Endodermal cell (in vitro differentiated cells): ENCODE data around the gene TPX2. TPM values are rescaled to one million over a fixed set of nuclear protein-coding genes. Genes with fewer than 3 reads are reported as not detected.

ENCODE experiments used
- DNase-seq: peaks from one replicate; pipeline ENCODE4 v3.0.0-alpha.2; 2017
- H3K27ac ChIP-seq: 2 replicates; pipeline ENCODE4 v1.5.1; 2013; ENCODE audit warnings: mild to moderate bottlenecking, low read depth, low read length, moderate library complexity
- H3K27me3 ChIP-seq: 2 replicates; pipeline ENCODE4 v1.6.1; 2013; ENCODE audit warnings: mild to moderate bottlenecking, low read length, moderate library complexity; ENCODE audit not compliant: insufficient read depth, control insufficient read depth, poor library complexity, severe bottlenecking
- H3K36me3 ChIP-seq: 2 replicates; pipeline ENCODE4 v1.7.0; 2013; ENCODE audit warnings: mild to moderate bottlenecking, low read length, moderate library complexity; ENCODE audit not compliant: control insufficient read depth, insufficient read depth
- H3K4me1 ChIP-seq: one replicate; pipeline ENCODE4 v1.7.0; 2013; ENCODE audit warnings: low read length; ENCODE audit not compliant: control insufficient read depth, insufficient read depth
- H3K4me3 ChIP-seq: 2 replicates; pipeline ENCODE4 v1.5.1; 2013; ENCODE audit warnings: mild to moderate bottlenecking, low read length, moderate library complexity
- H3K9ac ChIP-seq: 2 replicates; pipeline ENCODE4 v1.6.1; 2013; ENCODE audit warnings: mild to moderate bottlenecking, low read length, moderate library complexity; ENCODE audit not compliant: poor library complexity, severe bottlenecking; ENCODE audit errors: extremely low read depth
- H3K9me3 ChIP-seq: 2 replicates; pipeline ENCODE4 v1.6.1; 2013; ENCODE audit warnings: mild to moderate bottlenecking, low read length, moderate library complexity; ENCODE audit not compliant: control insufficient read depth
- H3K27ac Mint-ChIP-seq: 2 replicates; pipeline ENCODE4 v1.8.0; 2020; ENCODE audit warnings: mixed read lengths
- H3K27me3 Mint-ChIP-seq: 2 replicates; pipeline ENCODE4 v1.8.0; 2021; ENCODE audit warnings: mild to moderate bottlenecking, mixed read lengths; ENCODE audit not compliant: insufficient read depth
- H3K36me3 Mint-ChIP-seq: 2 replicates; pipeline ENCODE4 v1.8.0; 2020; ENCODE audit warnings: low read depth, mixed read lengths
- H3K4me1 Mint-ChIP-seq: 2 replicates; pipeline ENCODE4 v1.8.0; 2020; ENCODE audit warnings: mixed read lengths
- H3K4me3 Mint-ChIP-seq: 2 replicates; pipeline ENCODE4 v1.8.0; 2020; ENCODE audit warnings: mild to moderate bottlenecking, moderate library complexity, mixed read lengths
- H3K9me3 Mint-ChIP-seq: 2 replicates; pipeline ENCODE4 v1.8.0; 2020; ENCODE audit warnings: mild to moderate bottlenecking, mixed read lengths
- WGBS, 2 experiments: methylation state at CpG; one replicate each; pipeline versions ENCODE4 v1.1.5 to v1.1.7; 2013; ENCODE audit warnings: missing lambda C conversion rate in 2 of 2, mixed read lengths in 1 of 2; ENCODE audit not compliant: insufficient coverage in 1 of 2, insufficient read length in 1 of 2; 5-methylcytosine and 5-hydroxymethylcytosine counted together
- total RNA-seq, 2 donors: library from RNA; stranded (reverse); fragmentation: NEBNext Ultra II Directional in 1 of 2; extraction: Animal tissue kit (Norgen Biotek cat#: 25700) in 1 of 2; gene quantifications; 2 replicates in 1 of 2; 3 replicates in 1 of 2; pipeline ENCODE4 v1.2.1, GENCODE V29; 2021
- TF ChIP-seq, protein P1 (sequence below): fragments of 200-600 bp; sonication (generic); conservative IDR thresholded peaks from 2 replicates; pipeline ENCODE4 v1.5.0; 2021; ENCODE audit warnings: antibody characterized with exemption, mild to moderate bottlenecking

Gene TPX2
- total RNA-seq, 2 donors from 2014 or later, result 108 to 118 TPM

DNA sequence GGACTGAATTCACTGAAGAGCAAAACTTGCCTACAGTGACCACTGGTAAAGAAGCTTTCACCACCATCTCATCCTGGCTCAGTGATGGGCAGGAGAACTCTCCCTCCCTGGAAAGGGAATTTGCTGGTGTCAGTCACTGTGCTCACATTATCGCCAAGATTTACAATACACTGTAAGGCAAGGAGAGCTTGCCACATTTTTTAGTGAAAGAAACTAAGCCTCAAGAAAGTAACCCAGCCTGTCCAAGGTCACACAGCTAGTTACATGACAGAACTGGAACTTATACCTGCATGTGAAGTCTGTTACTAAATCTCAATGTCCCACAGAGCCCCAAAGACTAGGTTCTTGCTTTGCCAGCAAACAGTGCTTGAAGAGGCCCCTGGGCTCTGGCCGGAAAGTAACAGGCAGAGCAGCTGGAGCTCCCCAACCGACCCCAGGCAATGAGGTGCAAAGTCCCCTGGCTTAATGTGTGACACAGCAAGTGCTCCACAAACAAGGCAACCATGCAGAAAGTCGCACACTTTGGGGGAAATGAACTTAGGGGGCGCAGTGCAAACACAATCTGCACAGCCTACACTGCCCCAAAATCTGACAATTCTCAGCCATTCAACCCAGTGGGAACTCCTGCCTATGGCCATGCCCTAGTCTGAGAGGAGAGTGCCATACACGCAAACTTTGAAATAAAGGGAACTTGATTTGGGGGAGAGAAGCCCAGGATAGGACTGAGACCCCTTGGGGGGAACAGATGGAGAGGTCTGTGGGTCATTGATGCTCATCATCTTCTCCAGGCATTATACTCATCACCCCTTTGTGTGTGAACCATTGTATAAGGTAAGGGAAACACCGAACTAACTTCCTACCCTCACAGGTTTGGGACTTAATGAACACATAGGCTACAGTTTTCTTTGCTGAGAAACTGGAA is 18.3 kb upstream of the TPX2 start:
- Mint-ChIP-seq H3K36me3 (peaks cover 50% of the 10 kb centered on the region), H3K27me3 (no peaks in the 10 kb centered on the region), H3K4me3 (peak overlapping the region; percentile 73), H3K4me1 (peaks cover 67% of the 10 kb centered on the region), H3K9me3 (no peaks in the 10 kb centered on the region), H3K27ac (peak overlapping the region; percentile 94)
- H3K27ac ChIP-seq, result no peak overlapping the region
- peaks cover 17% of the 10 kb centered on the region for H3K4me1 ChIP-seq
- H3K36me3 ChIP-seq, result peaks cover 47% of the 10 kb centered on the region
- no peaks in the 10 kb centered on the region for H3K9me3 ChIP-seq
- TF ChIP-seq, protein P1, sequence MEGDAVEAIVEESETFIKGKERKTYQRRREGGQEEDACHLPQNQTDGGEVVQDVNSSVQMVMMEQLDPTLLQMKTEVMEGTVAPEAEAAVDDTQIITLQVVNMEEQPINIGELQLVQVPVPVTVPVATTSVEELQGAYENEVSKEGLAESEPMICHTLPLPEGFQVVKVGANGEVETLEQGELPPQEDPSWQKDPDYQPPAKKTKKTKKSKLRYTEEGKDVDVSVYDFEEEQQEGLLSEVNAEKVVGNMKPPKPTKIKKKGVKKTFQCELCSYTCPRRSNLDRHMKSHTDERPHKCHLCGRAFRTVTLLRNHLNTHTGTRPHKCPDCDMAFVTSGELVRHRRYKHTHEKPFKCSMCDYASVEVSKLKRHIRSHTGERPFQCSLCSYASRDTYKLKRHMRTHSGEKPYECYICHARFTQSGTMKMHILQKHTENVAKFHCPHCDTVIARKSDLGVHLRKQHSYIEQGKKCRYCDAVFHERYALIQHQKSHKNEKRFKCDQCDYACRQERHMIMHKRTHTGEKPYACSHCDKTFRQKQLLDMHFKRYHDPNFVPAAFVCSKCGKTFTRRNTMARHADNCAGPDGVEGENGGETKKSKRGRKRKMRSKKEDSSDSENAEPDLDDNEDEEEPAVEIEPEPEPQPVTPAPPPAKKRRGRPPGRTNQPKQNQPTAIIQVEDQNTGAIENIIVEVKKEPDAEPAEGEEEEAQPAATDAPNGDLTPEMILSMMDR, result no peak
- H3K4me3 ChIP-seq, result peak overlapping the region; percentile 83
- WGBS, 2 experiments, result 47 to 55% methylated on average over 2 to 7 of the region's 7 CpGs
- peak overlapping the region; percentile 43 for H3K9ac ChIP-seq
- H3K27me3 ChIP-seq, result no peaks in the 10 kb centered on the region
- DNase-seq, result peak; percentile 73

DNA sequence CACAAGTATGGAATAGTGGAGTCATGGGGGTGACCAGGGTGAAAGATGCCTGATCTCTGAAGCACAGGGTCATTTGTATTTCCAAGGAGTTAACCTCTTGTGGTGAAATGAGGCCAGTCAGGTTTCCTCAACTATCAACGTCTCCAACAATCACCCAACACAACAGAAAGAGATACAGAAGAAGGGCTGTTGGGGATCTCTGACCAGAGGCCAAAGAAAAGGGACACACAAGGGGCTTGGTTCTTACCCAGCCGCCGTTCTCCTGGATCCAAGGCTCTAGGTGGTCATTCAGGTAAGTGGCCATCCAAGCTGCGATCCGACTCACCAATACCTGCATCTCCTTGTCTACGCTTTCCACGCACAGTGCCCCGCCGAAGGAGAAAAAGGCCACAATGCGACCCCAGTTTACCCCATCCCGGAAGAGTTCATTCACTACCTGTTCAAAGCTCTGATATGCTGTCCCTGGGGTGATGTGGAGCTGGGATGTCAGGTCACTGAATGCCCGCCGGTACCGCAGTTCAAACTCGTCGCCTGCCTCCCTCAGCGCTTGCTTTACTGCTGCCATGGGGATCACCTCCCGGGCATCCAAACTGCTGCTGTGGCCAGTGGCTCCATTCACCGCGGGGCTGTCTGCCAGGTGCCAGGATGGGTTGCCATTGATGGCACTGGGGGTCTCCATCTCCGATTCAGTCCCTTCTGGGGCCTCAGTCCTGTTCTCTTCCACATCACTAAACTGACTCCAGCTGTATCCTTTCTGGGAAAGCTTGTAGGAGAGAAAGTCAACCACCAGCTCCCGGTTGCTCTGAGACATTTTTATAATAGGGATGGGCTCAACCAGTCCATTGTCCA is 17.5 kb upstream of the TPX2 start:
- WGBS, 2 experiments, result 80 to 86% methylated on average over 19 to 22 of the region's 22 CpGs
- Histone ChIP-seq H3K27ac (no peak overlapping the region), H3K9me3 (no peaks in the 10 kb centered on the region), H3K36me3 (peaks cover 41% of the 10 kb centered on the region), H3K4me3 (peak overlapping the region; percentile 83), H3K4me1 (peaks cover 17% of the 10 kb centered on the region), H3K9ac (peak overlapping the region; percentile 86), H3K27me3 (no peaks in the 10 kb centered on the region)
- Mint-ChIP-seq H3K9me3 (no peaks in the 10 kb centered on the region), H3K27ac (peak overlapping the region; percentile 97), H3K4me1 (peaks cover 58% of the 10 kb centered on the region), H3K36me3 (peaks cover 42% of the 10 kb centered on the region), H3K27me3 (no peaks in the 10 kb centered on the region), H3K4me3 (peak overlapping the region; percentile 73)
- peak; percentile 62 for DNase-seq
- TF ChIP-seq, protein P1, result no peak

DNA sequence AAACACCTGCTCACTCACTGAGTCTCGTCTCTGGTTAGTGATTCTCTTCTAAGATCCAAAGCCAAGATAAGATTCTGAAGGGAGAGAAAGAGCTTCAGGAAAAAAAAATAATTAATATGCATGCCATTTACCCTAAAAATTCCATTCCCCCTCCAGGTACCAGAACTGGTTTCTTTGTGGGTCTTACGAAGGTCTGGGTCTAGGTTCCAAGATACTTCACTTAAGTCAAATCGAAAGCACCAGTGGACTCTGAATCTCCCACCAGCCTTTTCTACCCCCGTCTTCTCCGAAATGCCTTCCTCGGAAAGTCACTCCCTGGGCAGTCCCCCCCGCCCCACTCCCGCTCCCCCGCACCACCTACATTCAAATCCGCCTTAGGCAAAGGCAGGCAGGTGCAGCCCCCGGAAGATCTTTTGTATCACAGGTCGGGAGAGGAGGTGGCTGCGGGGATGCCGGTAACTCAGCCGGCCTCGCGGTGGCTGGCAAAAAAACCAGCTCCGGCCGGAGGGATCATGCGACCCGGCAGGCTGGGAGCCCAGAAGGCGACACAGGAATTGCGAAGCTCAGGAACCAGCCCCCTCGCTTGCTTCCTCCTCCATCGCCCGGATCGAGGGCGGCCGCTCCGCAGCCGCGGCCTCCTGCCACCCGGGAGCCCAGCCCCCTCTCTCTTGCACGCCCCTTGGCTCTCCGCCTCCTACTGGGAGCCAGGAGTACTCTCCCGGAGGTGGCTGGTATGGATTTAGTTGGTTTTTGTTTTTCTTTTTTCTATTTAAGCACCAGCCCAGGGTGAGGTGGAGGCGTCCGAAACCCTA is 16.6 kb upstream of the TPX2 start, which contains the start of gene BCL2L1:
Gene BCL2L1, minus strand, starts transcription at position 612 of the 812 bp plus-strand sequence. CDS start 650 bp downstream, outside the sequence.
- Mint-ChIP-seq H3K4me3 (peak within 1 kb of the TSS; percentile 73), H3K9me3 (no peaks in the 10 kb centered on the region), H3K4me1 (peaks cover 50% of the 10 kb centered on the region), H3K27ac (peak within 1 kb of the TSS; percentile 97), H3K36me3 (peaks cover 35% of the 10 kb centered on the region), H3K27me3 (no peaks in the 10 kb centered on the region)
- no peaks in the 10 kb centered on the region for H3K27me3 ChIP-seq
- 5 to 7% methylated on average over 12 to 36 of the region's 38 CpGs for WGBS, 2 experiments
- H3K9me3 ChIP-seq, result no peaks in the 10 kb centered on the region
- peak within 1 kb of the TSS; percentile 98 for H3K27ac ChIP-seq
- TF ChIP-seq, protein P1, result peak; percentile 90
- H3K9ac ChIP-seq, result peak within 1 kb of the TSS; percentile 86
- peak within 1 kb of the TSS; percentile 83 for H3K4me3 ChIP-seq
- peaks cover 12% of the 10 kb centered on the region for H3K4me1 ChIP-seq
- peak; percentile 90 for DNase-seq
- peaks cover 33% of the 10 kb centered on the region for H3K36me3 ChIP-seq
